ENCODE results near the gene CCDC107. TPM values are rescaled to one million over a fixed set of nuclear protein-coding genes. Genes with fewer than 3 reads are reported as not detected.

CCDC107 gene
- total RNA-seq, 2 donors from 2014 or later = 25.0 to 33.1 TPM

- intact Hi-C loops (cut with DNase I, micrococcal nuclease) = no loop called here
- ATAC-seq (peak; percentile 32), DNase-seq (no peak)
Measured at GRCh38 chr9:35675204-35675603, 17.1 kb downstream of the CCDC107 start.

GRCh38 chr9:35675732-35676392 lies 17.8 kb downstream of the CCDC107 start:
- intact Hi-C loops (cut with DNase I, micrococcal nuclease) = no loop called here
- peak; percentile 81 for ATAC-seq
- peak in 1 of 2 donors; percentile 62 for DNase-seq

- intact Hi-C loops (cut with DNase I, micrococcal nuclease) = no loop called here
- ATAC-seq (no peak), DNase-seq (no peak)
Measured at GRCh38 chr9:35679091-35679490, 21.0 kb downstream of the CCDC107 start.

GRCh38 chr9:35679766-35680330 lies 21.8 kb downstream of the CCDC107 start:
- DNase-seq = no peak
- no peak for ATAC-seq
- intact Hi-C loops (cut with DNase I, micrococcal nuclease) = no loop called here

GRCh38 chr9:35680331-35681105 lies 22.4 kb downstream of the CCDC107 start:
- DNase-seq = no peak
- intact Hi-C loops (cut with DNase I, micrococcal nuclease) = no loop called here
- no peak for ATAC-seq

GRCh38 chr9:35681341-35682002 lies 23.4 kb downstream of the CCDC107 start:
- intact Hi-C loops (cut with DNase I, micrococcal nuclease) = no loop called here
- DNase-seq = no peak
- ATAC-seq = no peak

GRCh38 chr9:35682051-35682450 lies 24.0 kb downstream of the CCDC107 start:
- no peak for DNase-seq

GRCh38 chr9:35682520-35683315 lies 24.6 kb downstream of the CCDC107 start:
- intact Hi-C loops (cut with DNase I, micrococcal nuclease) = no loop called here
- DNase-seq (no peak), ATAC-seq (no peak)

More at GRCh38 chr9:35682051-35682450, 24.0 kb downstream of the CCDC107 start:
- ATAC-seq = no peak
- intact Hi-C loops (cut with DNase I, micrococcal nuclease) = no loop called here

GRCh38 chr9:35683323-35683722 lies 25.2 kb downstream of the CCDC107 start:
- ATAC-seq = no peak
- DNase-seq = no peak
- intact Hi-C loops (cut with DNase I, micrococcal nuclease) = no loop called here

GRCh38 chr9:35684921-35685320 lies 26.8 kb downstream of the CCDC107 start:
- DNase-seq (no peak), ATAC-seq (no peak)
- intact Hi-C loops (cut with DNase I, micrococcal nuclease) = no loop called here

- ATAC-seq (no peak), DNase-seq (no peak)
- intact Hi-C loops (cut with DNase I, micrococcal nuclease) = no loop called here
Measured at GRCh38 chr9:35685506-35685905, 27.4 kb downstream of the CCDC107 start.

- no peak for ATAC-seq
- no peak for DNase-seq
- intact Hi-C loops (cut with DNase I, micrococcal nuclease) = no loop called here
Measured at GRCh38 chr9:35686222-35687203, 28.4 kb downstream of the CCDC107 start.

GRCh38 chr9:35687306-35687705 lies 29.2 kb downstream of the CCDC107 start:
- intact Hi-C loops (cut with DNase I, micrococcal nuclease) = no loop called here
- ATAC-seq = no peak

GRCh38 chr9:35687972-35688557 lies 30.0 kb downstream of the CCDC107 start:
- DNase-seq (no peak), ATAC-seq (no peak)
- intact Hi-C loops (cut with DNase I, micrococcal nuclease) = no loop called here

More at GRCh38 chr9:35687306-35687705, 29.2 kb downstream of the CCDC107 start:
- DNase-seq = no peak

- no peak for ATAC-seq
- DNase-seq = no peak
- intact Hi-C loops (cut with DNase I, micrococcal nuclease) = no loop called here
Measured at GRCh38 chr9:35688558-35689541, 30.8 kb downstream of the CCDC107 start.
